ENCODE results near the gene SLAMF1. TPM values are rescaled to one million over a fixed set of nuclear protein-coding genes. Genes with fewer than 3 reads are reported as not detected.

Gene SLAMF1
- total RNA-seq, 6 donors from 2014 or later = 0.11 to 3.9 (median 1.5) TPM

- peaks cover 5 to 18% (median 11%) of the 10 kb centered on the region in 4 donors for H3K4me1 ChIP-seq
- DNase-seq = no peak
- H3K27ac ChIP-seq = no peak overlapping the region
- TF ChIP-seq EP300 (IDR thresholded peaks at IDR 0.05) = no peak
- TF ChIP-seq POLR2A (IDR thresholded peaks at IDR 0.05) = no peak
- no peak for TF ChIP-seq POLR2AphosphoS5 (IDR thresholded peaks at IDR 0.05)
- TF ChIP-seq CTCF (IDR thresholded peaks at IDR 0.05) = no peak
- no peaks in the 10 kb centered on the region for H3K9me3 ChIP-seq
- WGBS, 2 donors = 57 to 77% methylated on average over 1 to 2 of the region's 2 CpGs
- H3K4me3 ChIP-seq = no peak overlapping the region
- no peaks in the 10 kb centered on the region for H3K27me3 ChIP-seq
- H3K36me3 ChIP-seq = no peaks in the 10 kb centered on the region
- no peak for ATAC-seq (ENCODE audit: low FRiP score in 2 of 2)
These were observed 13.4 kb downstream of the SLAMF1 start for GRCh38 chr1:160633330-160633903.

GRCh38 chr1:160631983-160632625, 14.7 kb downstream of the SLAMF1 start:
- DNase-seq (no peak), ATAC-seq (ENCODE audit: low FRiP score in 2 of 2) (no peak)
- Histone ChIP-seq H3K4me3 (no peak overlapping the region), H3K36me3 (no peaks in the 10 kb centered on the region), H3K27ac (peak overlapping the region in 1 of 4 donors; percentile 1), H3K27me3 (no peaks in the 10 kb centered on the region), H3K9me3 (no peaks in the 10 kb centered on the region), H3K4me1 (peaks cover 5 to 12% (median 9%) of the 10 kb centered on the region in 4 donors)
- TF ChIP-seq POLR2AphosphoS5 (IDR thresholded peaks at IDR 0.05) = no peak
- no peak for TF ChIP-seq CTCF (IDR thresholded peaks at IDR 0.05)
- TF ChIP-seq POLR2A (IDR thresholded peaks at IDR 0.05) = no peak
- TF ChIP-seq EP300 (IDR thresholded peaks at IDR 0.05) = no peak
- 85 to 88% methylated on average over 6 of the region's 6 CpGs for WGBS, 2 donors

- TF ChIP-seq EP300 (IDR thresholded peaks at IDR 0.05) (no peak), CTCF (IDR thresholded peaks at IDR 0.05) (no peak), POLR2AphosphoS5 (IDR thresholded peaks at IDR 0.05) (no peak), POLR2A (IDR thresholded peaks at IDR 0.05) (no peak)
- no peaks in the 10 kb centered on the region for H3K36me3 ChIP-seq
- H3K9me3 ChIP-seq = no peaks in the 10 kb centered on the region
- WGBS, 2 donors = 45 to 62% methylated on average over 9 of the region's 9 CpGs
- ATAC-seq (ENCODE audit: low FRiP score in 2 of 2) (peak; percentile 30 to 40), DNase-seq (no peak)
- no peak overlapping the region for H3K4me3 ChIP-seq
- peaks cover 5 to 12% (median 9%) of the 10 kb centered on the region in 4 donors for H3K4me1 ChIP-seq
- H3K27ac ChIP-seq = no peak overlapping the region
- no peaks in the 10 kb centered on the region for H3K27me3 ChIP-seq
These were observed 16.1 kb downstream of the SLAMF1 start for GRCh38 chr1:160630523-160631451.

- 69 to 74% methylated on average over 19 of the region's 19 CpGs for WGBS, 2 donors
- Histone ChIP-seq H3K36me3 (no peaks in the 10 kb centered on the region), H3K4me3 (no peak overlapping the region), H3K27me3 (no peaks in the 10 kb centered on the region), H3K4me1 (peaks cover 5 to 12% (median 9%) of the 10 kb centered on the region in 4 donors), H3K9me3 (no peaks in the 10 kb centered on the region), H3K27ac (peak overlapping the region in 1 of 4 donors; percentile 42)
- peak in 1 of 2 donors; percentile 71 for ATAC-seq (ENCODE audit: low FRiP score in 2 of 2)
- TF ChIP-seq POLR2AphosphoS5 (IDR thresholded peaks at IDR 0.05) = no peak
- no peak for TF ChIP-seq POLR2A (IDR thresholded peaks at IDR 0.05)
- no peak for TF ChIP-seq CTCF (IDR thresholded peaks at IDR 0.05)
- TF ChIP-seq EP300 (IDR thresholded peaks at IDR 0.05) = no peak
- DNase-seq = peak in 1 of 2 donors; percentile 55
These were observed 17.3 kb downstream of the SLAMF1 start for GRCh38 chr1:160629286-160630210.

Measured in upper lobe of left lung (tissue), 6 donors.